Smooth muscle cell (in vitro differentiated cells): ENCODE measurements around the gene GPR55. TPM values are rescaled to one million over a fixed set of nuclear protein-coding genes. Genes with fewer than 3 reads are reported as not detected.

Experiments
- DNase-seq: peaks from one replicate; lab custom pipeline; 2025; ENCODE audit not compliant: unreplicated experiment; lab: John Stamatoyannopoulos, UW
- H2AFZ ChIP-seq: fragments of 200-600 bp; sonication (generic); 2 replicates; pipeline ENCODE4 v1.6.0; 2016; ENCODE audit warnings: antibody characterized with exemption, low read depth, mild to moderate bottlenecking
- H3F3A ChIP-seq: fragments of 200-600 bp; sonication (generic); 2 replicates; pipeline ENCODE4 v1.6.0; 2017; ENCODE audit warnings: antibody characterized with exemption, low read depth
- H3K27ac ChIP-seq: fragments of 200-600 bp; sonication (generic); 2 replicates; pipeline ENCODE4 v1.5.1; 2016; ENCODE audit warnings: low read depth, mild to moderate bottlenecking
- H3K27me3 ChIP-seq: fragments of 200-600 bp; sonication (generic); 2 replicates; pipeline ENCODE4 v1.6.1; 2016; ENCODE audit warnings: low read depth, mild to moderate bottlenecking
- H3K36me3 ChIP-seq: fragments of 200-600 bp; sonication (generic); 2 replicates; pipeline ENCODE4 v1.5.1; 2016; ENCODE audit warnings: low read depth
- H3K4me1 ChIP-seq: fragments of 200-600 bp; sonication (generic); 2 replicates; pipeline ENCODE4 v1.5.1; 2016; ENCODE audit warnings: low read depth
- H3K4me2 ChIP-seq: fragments of 200-600 bp; sonication (generic); 2 replicates; pipeline ENCODE4 v1.6.0; 2016; ENCODE audit warnings: mild to moderate bottlenecking
- H3K4me3 ChIP-seq: fragments of 200-600 bp; sonication (generic); 2 replicates; pipeline ENCODE4 v1.5.1; 2016; ENCODE audit warnings: mild to moderate bottlenecking
- H3K79me2 ChIP-seq: fragments of 200-600 bp; sonication (generic); 2 replicates; pipeline ENCODE4 v1.6.0; 2016; ENCODE audit warnings: low read depth, mild to moderate bottlenecking
- H3K9ac ChIP-seq: fragments of 200-600 bp; sonication (generic); 2 replicates; pipeline ENCODE4 v1.6.0; 2016; ENCODE audit warnings: low read depth
- H3K9me3 ChIP-seq: fragments of 200-600 bp; sonication (generic); replicated peaks from 2 replicates; pipeline ENCODE4 v1.5.1; 2016; ENCODE audit warnings: low read depth
- H4K20me1 ChIP-seq: fragments of 200-600 bp; sonication (generic); 2 replicates; pipeline ENCODE4 v1.6.0; 2016; ENCODE audit warnings: low read depth
- CTCF ChIP-seq: fragments of 200-600 bp; sonication (generic); IDR thresholded peaks from 2 replicates; pipeline ENCODE4 v1.5.1; 2017; ENCODE audit warnings: borderline replicate concordance, mild to moderate bottlenecking, antibody characterized with exemption; ENCODE audit not compliant: insufficient read depth, poor library complexity, severe bottlenecking
- WGBS: methylation state at CpG from one replicate; pipeline ENCODE4 v1.1.7; 2016; ENCODE audit warnings: low lambda C conversion rate; 5-methylcytosine and 5-hydroxymethylcytosine counted together
- polyA plus RNA-seq: library from polyadenylated mRNA; unstranded; fragments of >200 nt; fragmentation: Nextera tagmentation; extraction: Ambion mirVana; gene quantifications from 2 replicates; pipeline ENCODE4 v1.2.1, GENCODE V29; 2016
- total RNA-seq: library from RNA; depleted of rRNA; stranded (reverse); fragments of >200 nt; gene quantifications from 2 replicates; pipeline ENCODE4 v1.2.3, GENCODE V29; 2014

The GPR55 gene
- total and polyA plus RNA-seq, 2 experiments from 2014 or later = not detected

DNA sequence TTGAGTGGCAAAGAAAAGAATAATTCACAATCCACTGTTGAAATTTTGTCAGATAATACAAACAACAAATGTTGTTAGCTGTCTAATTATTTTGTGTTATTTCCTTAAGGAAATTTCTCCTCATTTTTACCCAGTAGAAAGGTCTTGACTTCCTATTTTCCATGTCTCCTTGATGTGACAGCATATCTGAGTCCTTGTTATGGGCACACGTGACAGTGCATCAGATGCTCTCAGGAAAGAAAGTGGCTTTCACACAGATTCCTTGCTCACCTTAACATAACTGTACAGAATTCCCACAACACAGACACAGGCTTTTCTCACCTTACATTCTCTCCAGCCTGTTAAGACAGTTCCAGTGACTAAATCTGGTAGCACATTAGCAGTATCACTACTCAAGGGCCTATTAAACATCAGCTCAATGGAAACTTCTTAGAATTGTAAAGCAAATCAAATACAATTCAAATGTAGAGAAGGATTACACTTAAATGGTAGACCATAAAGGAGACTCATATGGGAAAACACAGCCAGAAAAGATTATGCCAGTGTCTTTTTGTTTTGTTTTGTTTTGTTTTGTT lies 30.2 kb upstream of the GPR55 start:
- no peaks in the 10 kb centered on the region for H3K9me3 ChIP-seq
- no peak overlapping the region for H3K27ac ChIP-seq
- H3K4me3 ChIP-seq = no peak overlapping the region
- H3K27me3 ChIP-seq = no peaks in the 10 kb centered on the region
- H3K4me1 ChIP-seq = peaks cover 3% of the 10 kb centered on the region
- TF ChIP-seq CTCF = no peak
- H2AFZ ChIP-seq = no peak overlapping the region
- H3K9ac ChIP-seq = no peak overlapping the region
- H3K4me2 ChIP-seq = no peak overlapping the region
- H3F3A ChIP-seq = no peaks in the 10 kb centered on the region
- H4K20me1 ChIP-seq = no peaks in the 10 kb centered on the region
- no peaks in the 10 kb centered on the region for H3K36me3 ChIP-seq
- no peaks in the 10 kb centered on the region for H3K79me2 ChIP-seq
- 94% methylated on average over 1 of the region's 1 CpG for WGBS
- no peak for DNase-seq

GRCh38 chr2:230954746-230955145 lies 29.7 kb upstream of the GPR55 start:
- Histone ChIP-seq H3K27me3 (no peaks in the 10 kb centered on the region), H3K9me3 (no peaks in the 10 kb centered on the region), H3K79me2 (no peaks in the 10 kb centered on the region), H3K4me2 (no peak overlapping the region), H3K4me3 (no peak overlapping the region), H3K36me3 (no peaks in the 10 kb centered on the region), H3K27ac (no peak overlapping the region), H2AFZ (no peak overlapping the region), H3K9ac (no peak overlapping the region), H3K4me1 (peaks cover 3% of the 10 kb centered on the region), H4K20me1 (no peaks in the 10 kb centered on the region), H3F3A (no peaks in the 10 kb centered on the region)
- no peak for DNase-seq
- TF ChIP-seq CTCF = no peak

DNA sequence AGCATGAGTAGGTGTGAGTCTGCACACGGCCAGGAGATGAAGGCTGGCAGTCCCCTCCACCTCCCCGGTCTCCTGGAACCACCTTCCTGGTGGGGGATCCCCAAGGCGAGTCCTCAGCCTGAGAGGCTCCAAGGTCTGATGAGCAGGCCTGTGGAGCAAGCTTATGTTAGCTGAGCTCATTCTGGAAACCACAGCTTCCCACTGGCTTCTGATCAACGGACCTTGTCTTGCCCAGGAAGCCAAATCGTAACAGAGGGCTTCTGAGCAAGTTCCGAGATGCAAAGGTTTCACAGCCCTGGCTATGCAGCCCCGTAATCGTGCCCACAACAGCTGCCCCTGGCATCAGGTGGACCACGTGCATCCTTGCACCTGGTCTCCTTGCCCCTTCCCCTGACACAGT lies 28.8 kb upstream of the GPR55 start:
- no peak for DNase-seq
- H3K9me3 ChIP-seq = no peaks in the 10 kb centered on the region
- no peaks in the 10 kb centered on the region for H3K27me3 ChIP-seq
- 91% methylated on average over 9 of the region's 9 CpGs for WGBS
- TF ChIP-seq CTCF = no peak
- no peak overlapping the region for H3K4me2 ChIP-seq
- H3K79me2 ChIP-seq = no peaks in the 10 kb centered on the region
- H3K36me3 ChIP-seq = no peaks in the 10 kb centered on the region
- H3K27ac ChIP-seq = no peak overlapping the region
- H3K4me3 ChIP-seq = no peak overlapping the region
- no peak overlapping the region for H3K9ac ChIP-seq
- no peaks in the 10 kb centered on the region for H4K20me1 ChIP-seq
- no peak overlapping the region for H2AFZ ChIP-seq
- peaks cover 3% of the 10 kb centered on the region for H3K4me1 ChIP-seq
- no peaks in the 10 kb centered on the region for H3F3A ChIP-seq

DNA sequence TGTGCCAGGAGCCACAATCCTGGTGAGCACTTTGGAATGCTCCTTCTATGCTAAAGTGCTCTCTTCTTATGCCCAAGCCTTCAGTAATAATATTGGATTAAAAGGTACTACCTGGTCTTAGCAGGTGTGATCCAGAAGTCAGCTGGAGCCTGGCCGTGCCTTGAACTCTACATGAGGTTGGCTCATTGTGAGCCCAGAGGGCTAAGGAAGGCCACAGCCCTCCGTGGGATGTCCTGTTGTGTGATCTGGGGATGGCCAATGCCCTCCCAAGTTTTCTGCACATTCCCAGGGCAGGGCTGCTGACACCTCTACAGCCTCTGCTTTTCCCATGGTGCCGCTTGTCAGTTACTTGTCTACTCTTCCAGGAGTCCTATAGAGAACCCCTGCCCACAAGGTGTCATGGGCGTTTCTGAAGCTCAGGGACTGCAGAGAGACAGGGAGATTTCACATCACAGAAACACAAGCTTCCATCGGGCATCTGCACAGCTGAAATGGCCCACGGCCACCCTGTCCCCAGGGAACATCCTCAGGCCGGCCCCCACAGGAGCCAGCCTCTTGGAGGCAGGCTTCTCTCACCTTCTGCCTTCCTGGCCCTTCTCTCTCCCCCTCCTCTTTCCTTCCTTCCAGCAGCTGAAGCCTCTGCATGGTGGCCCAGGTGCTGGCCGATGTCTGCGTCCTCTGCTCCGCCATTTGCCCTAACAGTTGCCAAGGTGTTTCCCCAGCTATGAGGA lies 27.3 kb upstream of the GPR55 start:
- no peak for TF ChIP-seq CTCF
- H3F3A ChIP-seq = no peaks in the 10 kb centered on the region
- no peaks in the 10 kb centered on the region for H3K9me3 ChIP-seq
- H3K9ac ChIP-seq = no peak overlapping the region
- H2AFZ ChIP-seq = no peak overlapping the region
- H3K4me2 ChIP-seq = no peak overlapping the region
- WGBS = 93% methylated on average over 10 of the region's 10 CpGs
- no peak overlapping the region for H3K4me3 ChIP-seq
- H3K4me1 ChIP-seq = peaks cover 3% of the 10 kb centered on the region
- DNase-seq = no peak
- no peaks in the 10 kb centered on the region for H3K79me2 ChIP-seq
- H4K20me1 ChIP-seq = no peaks in the 10 kb centered on the region
- H3K27ac ChIP-seq = no peak overlapping the region
- no peaks in the 10 kb centered on the region for H3K36me3 ChIP-seq
- H3K27me3 ChIP-seq = no peaks in the 10 kb centered on the region
